DND-41 (cell line): ENCODE data around the gene RNF26.

Experiments
- ATAC-seq: fragments of 200-7000 bp; cut with Tn5 transposase; 3 replicates; pipeline ENCODE4 v1.9.1; 2021; ENCODE audit warnings: low read depth; ENCODE audit not compliant: insufficient read depth
- DNase-seq: peaks from one replicate; pipeline ENCODE4 v3.0.0-alpha.2; 2020
- H2AFZ ChIP-seq: 2 replicates; pipeline ENCODE4 v1.6.0; 2012; ENCODE audit warnings: low read depth, low read length
- H3K27ac ChIP-seq: 2 replicates; pipeline ENCODE4 v1.5.1; 2012; ENCODE audit warnings: low read length, inconsistent platforms
- H3K27me3 ChIP-seq: fragments of 200-600 bp; sonication (generic); 2 replicates; pipeline ENCODE4 v1.6.0; 2012; ENCODE audit warnings: low read length, mild to moderate bottlenecking, inconsistent platforms; ENCODE audit not compliant: insufficient read depth, poor library complexity
- H3K36me3 ChIP-seq: 2 replicates; pipeline ENCODE4 v1.5.1; 2012; ENCODE audit warnings: low read length, inconsistent platforms; ENCODE audit not compliant: insufficient read depth
- H3K4me1 ChIP-seq: 2 replicates; pipeline ENCODE4 v1.5.1; 2012; ENCODE audit warnings: mild to moderate bottlenecking, low read length; ENCODE audit not compliant: insufficient read depth
- H3K4me2 ChIP-seq: 2 replicates; pipeline ENCODE4 v1.6.0; 2012; ENCODE audit warnings: mild to moderate bottlenecking, moderate library complexity, low read length, inconsistent platforms; ENCODE audit not compliant: insufficient read depth
- H3K4me3 ChIP-seq, 2 experiments: fragments of 200-600 bp in 1 of 2; shearing (Covaris generic) in 1 of 2; 2 replicates each; pipeline ENCODE4 v1.5.1; 2012 to 2016; ENCODE audit warnings: inconsistent platforms in 2 of 2, low read length in 2 of 2, mild to moderate bottlenecking in 2 of 2, low read depth in 1 of 2, moderate library complexity in 1 of 2
- H3K79me2 ChIP-seq: 2 replicates; pipeline ENCODE4 v1.6.0; 2012; ENCODE audit warnings: low read length, inconsistent platforms; ENCODE audit not compliant: insufficient read depth
- H3K9ac ChIP-seq: 2 replicates; pipeline ENCODE4 v1.6.0; 2012; ENCODE audit warnings: low read depth, mild to moderate bottlenecking, inconsistent platforms, low read length, moderate library complexity
- H3K9me3 ChIP-seq: 2 replicates; pipeline ENCODE4 v1.5.1; 2012; ENCODE audit warnings: low read length, moderate library complexity, mild to moderate bottlenecking, inconsistent platforms; ENCODE audit not compliant: insufficient read depth, severe bottlenecking
- H4K20me1 ChIP-seq: 2 replicates; pipeline ENCODE4 v1.6.0; 2012; ENCODE audit warnings: low read length; ENCODE audit not compliant: insufficient read depth
- EZH2 ChIP-seq: IDR thresholded peaks from 3 replicates; pipeline ENCODE4 v1.6.1; 2012; ENCODE audit warnings: borderline replicate concordance, low read depth, mild to moderate bottlenecking, moderate library complexity, low read length, inconsistent platforms; ENCODE audit not compliant: severe bottlenecking
- TF ChIP-seq, protein P1 (sequence below): IDR thresholded peaks from 2 replicates; pipeline ENCODE4 v1.5.1; 2012; ENCODE audit warnings: borderline replicate concordance, low read length, moderate library complexity, mild to moderate bottlenecking; ENCODE audit not compliant: poor library complexity, severe bottlenecking; ENCODE audit errors: extremely low read depth

The RNF26 gene

DNA sequence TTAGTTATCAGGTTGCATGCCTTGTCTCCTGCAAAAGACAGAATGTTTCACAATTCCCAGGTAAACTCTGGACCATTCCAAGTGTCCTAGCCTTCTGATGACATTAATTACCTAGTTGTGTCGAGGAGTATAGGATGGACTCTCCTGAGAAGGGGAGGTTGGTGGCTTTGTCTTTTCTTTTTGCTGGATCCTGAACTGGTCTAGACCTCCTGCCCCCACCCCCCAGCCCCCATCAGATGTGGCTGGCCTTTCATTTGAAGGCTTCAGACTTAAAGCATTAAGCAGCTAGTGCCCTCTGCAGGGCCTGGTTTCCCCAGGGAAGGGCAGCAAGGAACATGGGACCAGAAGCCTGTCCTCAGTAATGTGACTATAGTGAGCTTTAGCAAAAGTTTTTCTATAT is 27.1 kb upstream of the RNF26 start:
- Histone ChIP-seq H4K20me1 (no peaks in the 10 kb centered on the region), H3K4me3 (no peak overlapping the region), H3K4me1 (no peaks in the 10 kb centered on the region), H3K27ac (no peak overlapping the region), H3K9ac (no peak overlapping the region), H2AFZ (no peak overlapping the region), H3K4me2 (no peak overlapping the region), H3K27me3 (no peaks in the 10 kb centered on the region), H3K9me3 (no peaks in the 10 kb centered on the region), H3K79me2 (no peaks in the 10 kb centered on the region), H3K36me3 (peaks cover 30% of the 10 kb centered on the region)
- ATAC-seq, result no peak
- TF ChIP-seq EZH2, result no peak
- TF ChIP-seq, protein P1, sequence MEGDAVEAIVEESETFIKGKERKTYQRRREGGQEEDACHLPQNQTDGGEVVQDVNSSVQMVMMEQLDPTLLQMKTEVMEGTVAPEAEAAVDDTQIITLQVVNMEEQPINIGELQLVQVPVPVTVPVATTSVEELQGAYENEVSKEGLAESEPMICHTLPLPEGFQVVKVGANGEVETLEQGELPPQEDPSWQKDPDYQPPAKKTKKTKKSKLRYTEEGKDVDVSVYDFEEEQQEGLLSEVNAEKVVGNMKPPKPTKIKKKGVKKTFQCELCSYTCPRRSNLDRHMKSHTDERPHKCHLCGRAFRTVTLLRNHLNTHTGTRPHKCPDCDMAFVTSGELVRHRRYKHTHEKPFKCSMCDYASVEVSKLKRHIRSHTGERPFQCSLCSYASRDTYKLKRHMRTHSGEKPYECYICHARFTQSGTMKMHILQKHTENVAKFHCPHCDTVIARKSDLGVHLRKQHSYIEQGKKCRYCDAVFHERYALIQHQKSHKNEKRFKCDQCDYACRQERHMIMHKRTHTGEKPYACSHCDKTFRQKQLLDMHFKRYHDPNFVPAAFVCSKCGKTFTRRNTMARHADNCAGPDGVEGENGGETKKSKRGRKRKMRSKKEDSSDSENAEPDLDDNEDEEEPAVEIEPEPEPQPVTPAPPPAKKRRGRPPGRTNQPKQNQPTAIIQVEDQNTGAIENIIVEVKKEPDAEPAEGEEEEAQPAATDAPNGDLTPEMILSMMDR, result no peak
- DNase-seq, result no peak

DNA sequence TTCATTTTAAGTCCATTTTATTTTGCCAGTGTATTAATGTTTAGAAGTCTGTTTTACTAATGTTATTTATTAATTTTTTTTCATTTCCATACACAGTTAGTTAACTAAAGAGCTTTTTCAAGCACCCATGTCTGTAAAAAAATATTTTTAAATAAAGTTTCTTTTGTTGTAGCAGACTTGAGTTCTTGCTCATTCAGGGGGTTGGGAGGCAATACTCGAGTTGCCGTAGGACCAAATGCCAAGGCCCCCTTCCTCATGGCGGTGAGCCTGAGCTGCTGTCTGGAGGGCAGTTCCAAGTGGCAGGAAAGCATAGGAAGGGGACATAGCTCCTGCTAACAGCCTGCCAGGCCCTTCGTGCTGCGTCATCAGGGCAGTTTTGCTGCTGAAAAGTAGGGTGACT is 26.4 kb upstream of the RNF26 start:
- peaks cover 24% of the 10 kb centered on the region for H3K36me3 ChIP-seq
- H3K27me3 ChIP-seq, result no peaks in the 10 kb centered on the region
- no peak for ATAC-seq

DNA sequence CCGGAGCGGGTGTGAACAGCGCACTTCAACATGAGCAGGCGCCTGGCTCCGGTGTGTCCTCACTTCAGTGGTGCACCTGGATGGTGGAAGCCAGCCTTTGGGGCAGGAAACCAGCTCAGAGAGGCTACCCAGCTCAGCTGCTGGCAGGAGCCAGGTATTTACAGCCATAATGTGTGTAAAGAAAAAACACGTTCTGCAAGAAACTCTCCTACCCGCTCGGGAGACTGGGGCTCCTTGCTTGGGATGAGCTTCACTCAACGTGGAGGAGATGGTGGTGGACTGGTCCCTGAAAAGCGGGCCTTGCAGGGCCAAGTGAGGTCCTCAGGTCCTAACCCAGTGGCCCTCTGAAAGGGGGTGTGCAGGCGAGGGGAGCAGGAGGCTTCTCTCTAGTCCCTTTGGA is 24.9 kb upstream of the RNF26 start:
- no peaks in the 10 kb centered on the region for H4K20me1 ChIP-seq
- TF ChIP-seq EZH2, result no peak
- TF ChIP-seq, protein P1, result no peak

More for the DNA sequence above, 26.4 kb upstream of the RNF26 start:
- H3K9ac ChIP-seq, result no peak overlapping the region
- H3K9me3 ChIP-seq, result no peaks in the 10 kb centered on the region
- H3K4me3 ChIP-seq, result no peak overlapping the region
- no peak overlapping the region for H3K27ac ChIP-seq
- no peak overlapping the region for H2AFZ ChIP-seq
- no peaks in the 10 kb centered on the region for H3K4me1 ChIP-seq
- H3K79me2 ChIP-seq, result no peaks in the 10 kb centered on the region
- no peak for DNase-seq
- H4K20me1 ChIP-seq, result no peaks in the 10 kb centered on the region
- no peak overlapping the region for H3K4me2 ChIP-seq
- TF ChIP-seq EZH2, result no peak
- TF ChIP-seq, protein P1, result no peak

More for the DNA sequence above, 24.9 kb upstream of the RNF26 start:
- Histone ChIP-seq H3K27me3 (no peaks in the 10 kb centered on the region), H3K4me1 (no peaks in the 10 kb centered on the region), H3K79me2 (no peaks in the 10 kb centered on the region), H3K36me3 (peaks cover 12% of the 10 kb centered on the region), H3K9me3 (no peaks in the 10 kb centered on the region), H3K9ac (no peak overlapping the region), H3K27ac (no peak overlapping the region), H3K4me2 (no peak overlapping the region), H3K4me3 (no peak overlapping the region), H2AFZ (no peak overlapping the region)
- DNase-seq (no peak), ATAC-seq (no peak)
